BE2C (cell line): ENCODE data around the gene TEX48.

Source experiments
- DNase-seq: peaks from one replicate; pipeline ENCODE4 v3.0.0-alpha.2; 2020
- H3K27me3 ChIP-seq: fragments of 250-450 bp; sonication (Bioruptor Pico); 2 replicates; pipeline ENCODE4 v1.5.1; 2020; ENCODE audit warnings: mild to moderate bottlenecking
- H3K36me3 ChIP-seq: fragments of 250-450 bp; sonication (Bioruptor Pico); 2 replicates; pipeline ENCODE4 v1.5.1; 2020; ENCODE audit warnings: mild to moderate bottlenecking
- H3K4me1 ChIP-seq: fragments of 250-450 bp; sonication (Bioruptor Pico); 2 replicates; pipeline ENCODE4 v1.5.1; 2020
- H3K4me3 ChIP-seq: 2 replicates; pipeline ENCODE4 v1.5.1; 2011; ENCODE audit warnings: low read depth, low read length
- H3K9me3 ChIP-seq: fragments of 250-450 bp; sonication (Bioruptor Pico); 2 replicates; pipeline ENCODE4 v1.5.1; 2020
- TF ChIP-seq, protein P1 (sequence below): IDR thresholded peaks from 2 replicates; pipeline ENCODE4 v1.5.1; 2012; ENCODE audit warnings: mild to moderate bottlenecking, low read depth, low read length

TEX48 gene

GRCh38 chr9:114696814-114697544, 15.0 kb upstream of the TEX48 start:
- TF ChIP-seq, protein P1, sequence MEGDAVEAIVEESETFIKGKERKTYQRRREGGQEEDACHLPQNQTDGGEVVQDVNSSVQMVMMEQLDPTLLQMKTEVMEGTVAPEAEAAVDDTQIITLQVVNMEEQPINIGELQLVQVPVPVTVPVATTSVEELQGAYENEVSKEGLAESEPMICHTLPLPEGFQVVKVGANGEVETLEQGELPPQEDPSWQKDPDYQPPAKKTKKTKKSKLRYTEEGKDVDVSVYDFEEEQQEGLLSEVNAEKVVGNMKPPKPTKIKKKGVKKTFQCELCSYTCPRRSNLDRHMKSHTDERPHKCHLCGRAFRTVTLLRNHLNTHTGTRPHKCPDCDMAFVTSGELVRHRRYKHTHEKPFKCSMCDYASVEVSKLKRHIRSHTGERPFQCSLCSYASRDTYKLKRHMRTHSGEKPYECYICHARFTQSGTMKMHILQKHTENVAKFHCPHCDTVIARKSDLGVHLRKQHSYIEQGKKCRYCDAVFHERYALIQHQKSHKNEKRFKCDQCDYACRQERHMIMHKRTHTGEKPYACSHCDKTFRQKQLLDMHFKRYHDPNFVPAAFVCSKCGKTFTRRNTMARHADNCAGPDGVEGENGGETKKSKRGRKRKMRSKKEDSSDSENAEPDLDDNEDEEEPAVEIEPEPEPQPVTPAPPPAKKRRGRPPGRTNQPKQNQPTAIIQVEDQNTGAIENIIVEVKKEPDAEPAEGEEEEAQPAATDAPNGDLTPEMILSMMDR: no peak
- Histone ChIP-seq H3K27me3 (no peaks in the 10 kb centered on the region), H3K4me1 (no peaks in the 10 kb centered on the region), H3K36me3 (no peaks in the 10 kb centered on the region), H3K4me3 (no peak overlapping the region), H3K9me3 (no peaks in the 10 kb centered on the region)
- no peak for DNase-seq

- H3K4me3 ChIP-seq: no peak overlapping the region
- H3K4me1 ChIP-seq: no peaks in the 10 kb centered on the region
- no peak for DNase-seq
- no peaks in the 10 kb centered on the region for H3K9me3 ChIP-seq
- TF ChIP-seq, protein P1: no peak
- no peaks in the 10 kb centered on the region for H3K36me3 ChIP-seq
- no peaks in the 10 kb centered on the region for H3K27me3 ChIP-seq
These were observed 14.0 kb upstream of the TEX48 start for GRCh38 chr9:114695948-114696347.

DNA sequence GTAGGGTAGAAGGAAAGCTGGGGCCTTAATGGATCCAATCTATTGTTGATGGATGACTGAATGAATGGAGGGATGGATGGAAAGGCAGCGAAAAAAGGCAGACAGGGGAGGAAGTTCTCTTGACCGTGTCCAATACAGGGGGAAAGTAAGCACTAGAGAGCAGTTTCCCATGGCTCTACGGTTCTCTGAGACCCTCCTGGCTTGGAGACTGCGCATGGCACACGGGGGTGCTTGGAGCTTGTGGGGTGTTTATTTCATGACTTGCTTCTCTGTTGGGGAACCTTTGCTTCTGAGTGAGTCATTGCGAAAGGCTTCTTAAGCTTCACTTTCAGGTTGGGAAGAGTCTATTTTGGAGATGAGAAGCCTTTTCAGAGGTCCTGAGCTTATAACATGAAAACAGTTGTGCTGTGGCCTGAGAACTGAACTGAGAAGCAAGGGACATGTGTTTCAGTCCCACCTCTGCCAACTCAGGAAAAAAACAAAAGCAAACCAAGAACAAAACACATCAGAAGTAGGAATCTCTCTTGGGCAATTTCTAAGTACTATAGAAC, 12.8 kb upstream of the TEX48 start:
- Histone ChIP-seq H3K4me1 (no peaks in the 10 kb centered on the region), H3K9me3 (no peaks in the 10 kb centered on the region), H3K36me3 (no peaks in the 10 kb centered on the region), H3K27me3 (no peaks in the 10 kb centered on the region), H3K4me3 (no peak overlapping the region)
- DNase-seq: no peak
- TF ChIP-seq, protein P1: no peak

DNA sequence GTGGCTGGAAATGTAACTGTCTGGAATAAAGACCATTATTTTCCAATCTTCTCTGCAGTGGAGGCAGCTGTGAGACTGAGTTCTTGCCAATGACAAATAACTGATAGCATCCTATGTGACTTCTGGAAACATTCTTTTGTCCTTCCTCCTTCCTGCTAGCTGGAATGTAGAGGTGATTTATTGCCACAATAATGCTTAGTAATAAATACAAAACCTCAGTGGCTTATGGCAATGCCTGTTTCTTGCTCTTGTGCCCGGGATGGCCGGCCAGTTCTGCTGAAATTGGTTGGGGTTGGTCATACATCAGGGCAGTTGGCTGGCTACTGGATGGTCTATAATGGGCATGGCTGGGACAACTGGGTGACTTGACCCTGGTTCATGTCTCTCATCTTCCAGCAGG, 12.2 kb upstream of the TEX48 start:
- Histone ChIP-seq H3K27me3 (no peaks in the 10 kb centered on the region), H3K36me3 (no peaks in the 10 kb centered on the region), H3K9me3 (no peaks in the 10 kb centered on the region), H3K4me1 (no peaks in the 10 kb centered on the region), H3K4me3 (no peak overlapping the region)
- TF ChIP-seq, protein P1: no peak
- no peak for DNase-seq

DNA sequence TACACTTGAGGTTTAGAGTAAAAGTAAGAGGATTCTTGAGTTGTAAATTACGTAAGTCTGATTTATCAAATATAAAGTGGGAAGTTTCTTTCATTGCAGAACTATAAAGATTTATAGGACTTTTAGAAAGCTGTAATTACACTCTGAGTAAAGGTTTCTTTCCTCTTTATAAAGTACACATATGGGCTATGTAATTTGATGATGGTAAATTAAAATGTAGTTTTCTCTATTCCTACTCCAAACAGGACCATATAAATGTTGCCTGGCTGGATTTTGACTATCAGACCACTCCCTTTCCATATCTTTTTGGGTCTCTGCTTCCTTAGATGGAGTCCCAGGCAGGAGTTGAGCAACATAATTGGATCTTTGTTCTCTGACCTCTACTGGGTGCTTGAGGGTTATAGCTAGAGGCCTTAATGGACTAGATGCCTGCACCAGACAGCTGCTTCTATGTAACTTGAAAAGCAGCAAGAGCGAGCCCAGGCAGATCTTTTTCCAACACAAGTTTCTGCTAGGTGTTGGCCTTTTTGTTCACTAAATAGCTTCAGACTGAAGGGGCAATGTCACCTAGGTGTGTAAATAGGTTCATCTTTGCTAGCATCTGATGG, 11.4 kb upstream of the TEX48 start:
- TF ChIP-seq, protein P1: no peak
- no peak overlapping the region for H3K4me3 ChIP-seq
- no peaks in the 10 kb centered on the region for H3K4me1 ChIP-seq
- H3K9me3 ChIP-seq: no peaks in the 10 kb centered on the region
- H3K36me3 ChIP-seq: no peaks in the 10 kb centered on the region
- no peaks in the 10 kb centered on the region for H3K27me3 ChIP-seq
- DNase-seq: no peak

- Histone ChIP-seq H3K36me3 (no peaks in the 10 kb centered on the region), H3K9me3 (no peaks in the 10 kb centered on the region), H3K4me1 (no peaks in the 10 kb centered on the region), H3K27me3 (no peaks in the 10 kb centered on the region), H3K4me3 (no peak overlapping the region)
- TF ChIP-seq, protein P1: no peak
- DNase-seq: no peak
These were observed 9.9 kb upstream of the TEX48 start for GRCh38 chr9:114691956-114692295.
